Transverse colon (tissue), 4 donors: Measurements from ENCODE around the gene LRRC4C. TPM values are rescaled to one million over a fixed set of nuclear protein-coding genes. Genes with fewer than 3 reads are reported as not detected.

ENCODE experiments used
- DNase-seq: peaks from one replicate; pipeline ENCODE4 v3.0.0-alpha.2; 2019
- H3K27ac ChIP-seq, 4 donors: fragments of 200-600 bp; sonication (generic); 2 replicates each; pipeline ENCODE4 v1.5.1; 2016 to 2018; ENCODE audit warnings: inconsistent platforms in 4 of 4
- H3K27me3 ChIP-seq: fragments of 200-600 bp; sonication (generic); 2 replicates; pipeline ENCODE4 v1.5.1; 2017; ENCODE audit warnings: inconsistent platforms
- H3K36me3 ChIP-seq, 4 donors: fragments of 200-600 bp; sonication (generic); 2 replicates each; pipeline ENCODE4 v1.5.1; 2017 to 2019; ENCODE audit warnings: inconsistent platforms in 4 of 4
- H3K4me1 ChIP-seq, 4 donors: fragments of 200-600 bp; sonication (generic); 2 replicates each; pipeline ENCODE4 v1.5.1; 2017 to 2020; ENCODE audit warnings: inconsistent platforms in 4 of 4
- H3K4me3 ChIP-seq, 4 donors: fragments of 200-600 bp; sonication (generic); 1 replicate in 1 of 4; 2 replicates in 3 of 4; pipeline versions ENCODE4 v1.5.1 to v1.6.1; 2017 to 2019; ENCODE audit warnings: inconsistent platforms in 4 of 4
- H3K9me3 ChIP-seq, 2 donors: fragments of 200-600 bp; sonication (generic); 2 replicates each; pipeline ENCODE4 v1.5.1; 2017 to 2019; ENCODE audit warnings: inconsistent platforms in 2 of 2
- EP300 ChIP-seq: sonication (generic); formaldehyde crosslinking; IDR thresholded peaks from one replicate; pipeline ENCODE4 v1.6.1; 2017; ENCODE audit warnings: antibody characterized with exemption, low read depth
- POLR2A ChIP-seq: fragments of 450-650 bp; IDR thresholded peaks from one replicate; pipeline ENCODE4 v1.6.1; 2016; ENCODE audit warnings: antibody characterized with exemption, mild to moderate bottlenecking, moderate library complexity
- POLR2AphosphoS5 ChIP-seq, 3 donors: sonication (generic); formaldehyde crosslinking; IDR thresholded peaks; one replicate each; pipeline ENCODE4 v1.6.1; 2016; ENCODE audit warnings: antibody characterized with exemption in 3 of 3
- WGBS, 2 donors: methylation state at CpG; one replicate each; pipeline ENCODE4 v1.1.5; 2018; ENCODE audit warnings: low coverage in 1 of 2; 5-methylcytosine and 5-hydroxymethylcytosine counted together
- in situ Hi-C, 4 donors: fragments of 200-750 bp; cut with MboI; loops; one replicate each; pipeline versions ENCODE4 v1.15.0 to v1.15.1; 2017; ENCODE audit warnings: low sequenced_read_pairs in 3 of 4, low pct_ligation_motif_present in 1 of 4, low pct_unique_long_range_greater_than_20kb in 1 of 4
- intact Hi-C: fragments of 100-400 bp; cut with DNase I; formaldehyde crosslinking; loops from one replicate; pipeline ENCODE4 v1.15.1; 2023; ENCODE audit warnings: low total_unique reads
- total RNA-seq, 4 donors: library from RNA; depleted of rRNA; stranded (reverse); fragments of >200 nt; gene quantifications; one replicate each; pipeline ENCODE4 v1.1.0, GENCODE V29; 2016
- TF ChIP-seq, protein P1 (sequence below), 5 experiments: fragments of 200-600 bp in 3 of 5; fragments of 450-650 bp in 2 of 5; sonication (generic) in 3 of 5; IDR thresholded peaks; 1 replicate in 2 of 5; 2 replicates in 3 of 5; pipeline ENCODE4 v1.5.1; 2016 to 2017; ENCODE audit warnings: antibody characterized with exemption in 5 of 5, inconsistent platforms in 3 of 5, mild to moderate bottlenecking in 2 of 5, moderate library complexity in 1 of 5

LRRC4C gene
- total RNA-seq, 4 donors from 2014 or later = 0.55 to 1.9 (median 0.64) TPM; not detected in 1

DNA sequence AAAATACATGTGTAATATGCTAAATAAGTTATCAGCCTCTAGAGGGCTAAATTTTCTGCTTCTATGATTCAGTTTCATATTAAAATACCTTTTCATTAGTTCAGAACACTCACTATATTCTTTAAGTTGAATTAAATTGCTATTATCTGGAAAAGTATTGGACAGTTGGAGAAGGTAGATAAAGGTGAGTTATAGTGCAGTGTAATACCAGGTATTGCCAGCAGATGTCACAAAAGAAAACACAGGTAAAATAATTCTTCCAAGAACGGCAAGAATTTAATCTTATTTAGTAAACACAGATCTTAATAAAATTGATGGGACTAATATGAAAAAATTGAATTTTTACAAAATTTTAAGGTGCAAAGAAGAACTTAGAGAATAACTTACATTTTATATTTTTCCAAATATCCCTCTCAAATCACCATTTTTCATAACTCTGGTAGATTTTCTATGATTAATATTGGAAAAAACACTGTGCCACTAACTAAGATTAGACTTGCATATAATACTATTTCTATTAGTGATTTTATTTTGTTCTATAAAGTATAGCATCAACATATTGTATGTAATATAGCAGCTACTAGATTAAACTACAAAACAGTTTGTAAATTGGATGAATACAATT lies 1.7 kb upstream of the LRRC4C start:
- WGBS, 2 donors = 0 to 8% methylated on average over 1 of the region's 1 CpG
- no peaks in the 10 kb centered on the region for H3K9me3 ChIP-seq

DNA sequence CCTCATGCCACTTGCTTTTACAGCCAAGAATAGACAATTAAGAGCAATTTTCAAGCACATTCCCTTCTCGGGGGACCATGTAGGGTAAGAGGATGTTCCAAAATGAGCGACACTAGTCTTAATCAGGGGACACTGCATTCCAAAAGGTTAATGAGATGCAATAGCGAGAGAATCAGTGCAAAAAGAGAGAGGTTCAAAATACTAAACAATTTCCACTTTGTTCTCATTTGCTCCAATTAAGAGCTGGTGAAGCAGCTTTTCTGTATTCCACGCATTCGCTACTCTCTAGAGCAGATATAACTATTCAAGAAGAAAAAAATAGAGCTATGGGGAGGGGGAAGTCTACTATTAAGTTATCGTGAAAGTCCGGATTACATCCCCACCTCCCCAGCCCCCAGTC lies 811 bp downstream of the LRRC4C start:
- H3K4me3 ChIP-seq = no peak overlapping the region
- in situ Hi-C loops = loop anchor here in 2 of 4 donors (25.0 kb wide), 1 partner anchor 1079 kb away; no protein-coding TSS in a partner anchor
- no peak overlapping the region for H3K27ac ChIP-seq
- no peaks in the 10 kb centered on the region for H3K4me1 ChIP-seq
- intact Hi-C loops = no loop called here
- TF ChIP-seq POLR2AphosphoS5 (IDR thresholded peaks at IDR 0.05) (no peak), POLR2A (no peak), EP300 (no peak)
- TF ChIP-seq, protein P1, sequence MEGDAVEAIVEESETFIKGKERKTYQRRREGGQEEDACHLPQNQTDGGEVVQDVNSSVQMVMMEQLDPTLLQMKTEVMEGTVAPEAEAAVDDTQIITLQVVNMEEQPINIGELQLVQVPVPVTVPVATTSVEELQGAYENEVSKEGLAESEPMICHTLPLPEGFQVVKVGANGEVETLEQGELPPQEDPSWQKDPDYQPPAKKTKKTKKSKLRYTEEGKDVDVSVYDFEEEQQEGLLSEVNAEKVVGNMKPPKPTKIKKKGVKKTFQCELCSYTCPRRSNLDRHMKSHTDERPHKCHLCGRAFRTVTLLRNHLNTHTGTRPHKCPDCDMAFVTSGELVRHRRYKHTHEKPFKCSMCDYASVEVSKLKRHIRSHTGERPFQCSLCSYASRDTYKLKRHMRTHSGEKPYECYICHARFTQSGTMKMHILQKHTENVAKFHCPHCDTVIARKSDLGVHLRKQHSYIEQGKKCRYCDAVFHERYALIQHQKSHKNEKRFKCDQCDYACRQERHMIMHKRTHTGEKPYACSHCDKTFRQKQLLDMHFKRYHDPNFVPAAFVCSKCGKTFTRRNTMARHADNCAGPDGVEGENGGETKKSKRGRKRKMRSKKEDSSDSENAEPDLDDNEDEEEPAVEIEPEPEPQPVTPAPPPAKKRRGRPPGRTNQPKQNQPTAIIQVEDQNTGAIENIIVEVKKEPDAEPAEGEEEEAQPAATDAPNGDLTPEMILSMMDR (IDR thresholded peaks at IDR 0.05) = no peak
- H3K36me3 ChIP-seq = no peaks in the 10 kb centered on the region
- no peaks in the 10 kb centered on the region for H3K9me3 ChIP-seq
- DNase-seq = no peak
- peaks cover 27% of the 10 kb centered on the region for H3K27me3 ChIP-seq
- WGBS, 2 donors = 22 to 25% methylated on average over 7 of the region's 7 CpGs

More for the DNA sequence above, 1.7 kb upstream of the LRRC4C start:
- intact Hi-C loops (no loop called here), in situ Hi-C loops (loop anchor here in 3 of 4 donors (10.0 to 25.0 kb wide), 2 partner anchors 1064 to 1076 kb away; no protein-coding TSS in a partner anchor)
- no peak overlapping the region for H3K4me3 ChIP-seq
- no peak for DNase-seq
- peaks cover 27% of the 10 kb centered on the region for H3K27me3 ChIP-seq
- no peak overlapping the region for H3K27ac ChIP-seq
- no peaks in the 10 kb centered on the region for H3K36me3 ChIP-seq
- TF ChIP-seq POLR2AphosphoS5 (IDR thresholded peaks at IDR 0.05) = no peak
- TF ChIP-seq, protein P1 (IDR thresholded peaks at IDR 0.05) = peak; percentile 64 to 79 (median 69)
- H3K4me1 ChIP-seq = no peaks in the 10 kb centered on the region

DNA sequence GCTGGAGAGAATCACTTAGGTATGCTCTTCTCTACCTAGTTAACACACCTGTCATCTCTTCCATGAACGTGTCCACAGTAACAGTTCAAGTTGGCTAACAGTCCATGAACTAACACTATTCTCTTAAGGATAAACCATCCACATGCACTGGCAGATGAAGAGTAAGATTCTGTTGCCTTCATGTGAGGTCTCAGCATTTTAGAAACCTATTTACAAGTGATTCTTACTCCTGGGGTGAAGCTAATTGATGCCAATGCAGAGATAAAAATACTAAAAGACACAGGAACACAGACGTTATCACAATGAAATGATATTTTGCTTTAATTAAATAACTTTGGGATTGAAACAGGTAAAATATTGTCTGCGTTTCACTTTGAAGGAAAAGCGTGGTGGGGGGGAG lies 1.3 kb downstream of the LRRC4C start:
- DNase-seq = no peak
- Histone ChIP-seq H3K4me3 (no peak overlapping the region), H3K4me1 (no peaks in the 10 kb centered on the region), H3K27ac (no peak overlapping the region), H3K36me3 (no peaks in the 10 kb centered on the region), H3K27me3 (peaks cover 27% of the 10 kb centered on the region), H3K9me3 (no peaks in the 10 kb centered on the region)
- TF ChIP-seq, protein P1 (IDR thresholded peaks at IDR 0.05) = no peak
- TF ChIP-seq POLR2A = no peak
- TF ChIP-seq POLR2AphosphoS5 (IDR thresholded peaks at IDR 0.05) = no peak
- TF ChIP-seq EP300 = no peak
- intact Hi-C loops = no loop called here
- in situ Hi-C loops = loop anchor here in 2 of 4 donors (25.0 kb wide), 1 partner anchor 1079 kb away; no protein-coding TSS in a partner anchor
- 19 to 24% methylated on average over 4 of the region's 4 CpGs for WGBS, 2 donors

DNA sequence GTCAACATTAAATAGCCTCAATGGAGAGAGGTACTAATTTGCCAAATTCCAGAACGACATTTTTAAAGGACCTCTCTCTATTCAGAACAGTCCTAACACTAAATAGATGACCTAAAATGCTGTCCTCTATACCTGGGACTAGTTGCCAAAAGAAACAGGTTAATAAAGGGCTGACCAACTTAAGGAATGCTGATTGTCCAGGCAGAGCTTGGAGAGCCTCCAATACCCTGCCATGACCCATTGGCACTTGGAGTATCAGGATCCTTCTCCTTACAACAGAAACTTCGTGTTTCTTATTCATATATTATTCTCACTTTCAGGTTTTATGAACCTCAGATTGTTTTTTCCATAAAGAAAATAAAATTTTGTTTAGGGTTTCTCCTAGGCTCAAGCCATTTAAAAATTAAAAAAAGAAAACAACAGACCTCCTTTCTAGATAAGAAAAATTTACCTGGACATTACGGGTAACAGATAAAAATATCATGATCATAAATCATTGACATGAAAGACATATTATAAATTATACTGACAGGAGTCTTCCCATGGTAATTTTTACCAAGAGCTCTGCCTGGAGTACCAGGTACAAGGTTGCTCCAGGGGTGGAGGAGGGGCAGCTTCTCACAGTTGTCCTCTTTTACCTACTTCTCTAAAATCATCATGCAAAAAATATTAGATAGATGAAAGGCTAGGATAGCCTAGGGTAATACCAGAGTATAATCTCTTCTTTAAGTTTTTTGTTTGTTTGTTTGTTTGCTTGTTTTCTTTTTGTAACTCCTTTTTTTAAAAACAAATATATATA lies 2.0 kb downstream of the LRRC4C start:
- 39 to 51% methylated on average over 3 of the region's 3 CpGs for WGBS, 2 donors
- in situ Hi-C loops (loop anchor here in 2 of 4 donors (25.0 kb wide), 1 partner anchor 1080 kb away; no protein-coding TSS in a partner anchor), intact Hi-C loops (no loop called here)
- TF ChIP-seq EP300 (no peak), POLR2A (no peak), POLR2AphosphoS5 (IDR thresholded peaks at IDR 0.05) (no peak)
- TF ChIP-seq, protein P1 (IDR thresholded peaks at IDR 0.05) = no peak
- Histone ChIP-seq H3K36me3 (no peaks in the 10 kb centered on the region), H3K4me1 (no peaks in the 10 kb centered on the region), H3K4me3 (no peak overlapping the region), H3K27ac (no peak overlapping the region), H3K9me3 (no peaks in the 10 kb centered on the region), H3K27me3 (peaks cover 27% of the 10 kb centered on the region)
- DNase-seq = no peak
